AG10803 (cell line): ENCODE measurements around the gene FOXO1.

Experiments
- DNase-seq: peaks from one replicate; pipeline ENCODE4 v3.0.0; 2010; ENCODE audit warnings: low read depth
- H3K4me3 ChIP-seq: 2 replicates; pipeline ENCODE4 v1.5.1; 2011; ENCODE audit warnings: mild to moderate bottlenecking, low read length, control low read depth
- CTCF ChIP-seq: conservative IDR thresholded peaks from 2 replicates; pipeline ENCODE4 v1.5.1; 2011; ENCODE audit warnings: mild to moderate bottlenecking, low read length, control low read depth, inconsistent platforms

Gene FOXO1

GRCh38 chr13:40618581-40619478, 47.6 kb downstream of the FOXO1 start:
- no peak for TF ChIP-seq CTCF
- DNase-seq, result no peak
- H3K4me3 ChIP-seq, result no peak overlapping the region

- DNase-seq, result no peak
- H3K4me3 ChIP-seq, result no peak overlapping the region
- TF ChIP-seq CTCF, result no peak
These were observed 48.6 kb downstream of the FOXO1 start for GRCh38 chr13:40617801-40618356.

- DNase-seq, result no peak
- no peak for TF ChIP-seq CTCF
- no peak overlapping the region for H3K4me3 ChIP-seq
These were observed 50.8 kb downstream of the FOXO1 start for GRCh38 chr13:40615619-40616018.

- no peak for DNase-seq
- no peak overlapping the region for H3K4me3 ChIP-seq
- TF ChIP-seq CTCF, result no peak
These were observed 52.5 kb downstream of the FOXO1 start for GRCh38 chr13:40613914-40614313.

- no peak for TF ChIP-seq CTCF
- no peak for DNase-seq
- H3K4me3 ChIP-seq, result no peak overlapping the region
These were observed 53.1 kb downstream of the FOXO1 start for GRCh38 chr13:40613192-40613818.

GRCh38 chr13:40612041-40612440, 54.4 kb downstream of the FOXO1 start:
- DNase-seq, result no peak
- no peak for TF ChIP-seq CTCF
- no peak overlapping the region for H3K4me3 ChIP-seq

- no peak for DNase-seq
- H3K4me3 ChIP-seq, result no peak overlapping the region
- TF ChIP-seq CTCF, result no peak
These were observed 54.8 kb downstream of the FOXO1 start for GRCh38 chr13:40611635-40612034.
